ENCODE measurements around the gene VWA7.
A peak's percentile ranks its signal among the peaks of the same experiment; 100 is the strongest.

The VWA7 gene

DNA sequence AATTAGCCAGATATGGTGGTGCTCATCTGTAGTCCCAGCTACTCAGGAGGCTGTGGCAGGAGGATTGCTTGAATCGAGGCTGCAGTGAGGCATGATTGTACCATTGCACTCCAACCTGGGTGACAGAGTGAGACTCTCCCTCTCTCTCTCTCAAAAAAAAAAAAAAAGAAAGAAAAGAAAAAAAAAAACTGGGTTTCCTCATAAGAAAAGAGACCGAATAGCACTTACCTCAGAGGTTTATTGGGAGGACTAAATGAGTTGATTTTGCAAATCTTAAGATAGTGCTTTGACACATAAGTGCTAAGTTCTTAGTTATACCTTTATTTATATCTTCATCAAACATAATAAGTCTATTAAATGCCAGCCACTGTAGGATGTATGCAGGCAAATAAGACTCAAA is 6.3 kb downstream of the VWA7 start:
- H3K4me1 Mint-ChIP-seq = peaks cover 28% of the 10 kb centered on the region
- no peaks in the 10 kb centered on the region for H3K36me3 Mint-ChIP-seq
- H3K4me3 Mint-ChIP-seq = no peak overlapping the region
- no peaks in the 10 kb centered on the region for H3K9me3 Mint-ChIP-seq
- H3K27ac Mint-ChIP-seq = peak overlapping the region; percentile 51
- no peaks in the 10 kb centered on the region for H3K27me3 Mint-ChIP-seq

DNA sequence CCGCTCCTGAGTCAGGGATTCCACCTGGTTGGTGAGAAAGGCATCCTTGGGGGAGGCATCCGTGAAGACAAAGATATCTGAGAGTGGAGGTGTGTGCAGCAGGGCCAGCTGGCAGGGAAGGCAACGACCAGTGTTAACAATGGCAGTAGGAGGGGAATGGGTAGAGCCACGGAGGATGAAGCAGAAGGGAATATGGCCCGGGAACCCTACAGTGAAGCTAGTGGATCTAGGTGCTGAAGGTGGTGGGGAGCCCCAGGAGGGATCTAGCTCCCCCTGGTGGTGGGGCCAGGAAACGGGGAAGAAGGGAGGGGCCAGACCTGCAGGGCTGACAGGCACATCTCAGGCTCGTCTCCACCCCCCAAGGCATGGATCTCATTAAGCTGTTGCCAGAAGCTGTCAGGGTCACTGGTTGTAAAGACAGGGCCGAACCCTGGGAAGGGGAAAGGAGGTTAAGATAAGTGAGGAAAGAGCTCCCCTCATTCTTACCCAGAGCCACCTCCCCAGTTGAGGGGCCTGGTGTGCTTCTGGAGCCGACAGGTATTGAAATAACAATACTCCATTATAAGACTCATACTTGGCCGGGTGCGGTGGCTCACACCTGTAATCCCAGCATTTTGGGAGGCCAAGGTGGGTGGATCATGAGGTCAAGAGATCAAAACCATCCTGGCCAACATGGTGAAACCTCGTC is 7.3 kb downstream of the VWA7 start:
- Mint-ChIP-seq H3K4me1 (peaks cover 22% of the 10 kb centered on the region), H3K4me3 (peak overlapping the region; percentile 23), H3K27ac (no peak overlapping the region), H3K36me3 (no peaks in the 10 kb centered on the region), H3K27me3 (no peaks in the 10 kb centered on the region), H3K9me3 (no peaks in the 10 kb centered on the region)

DNA sequence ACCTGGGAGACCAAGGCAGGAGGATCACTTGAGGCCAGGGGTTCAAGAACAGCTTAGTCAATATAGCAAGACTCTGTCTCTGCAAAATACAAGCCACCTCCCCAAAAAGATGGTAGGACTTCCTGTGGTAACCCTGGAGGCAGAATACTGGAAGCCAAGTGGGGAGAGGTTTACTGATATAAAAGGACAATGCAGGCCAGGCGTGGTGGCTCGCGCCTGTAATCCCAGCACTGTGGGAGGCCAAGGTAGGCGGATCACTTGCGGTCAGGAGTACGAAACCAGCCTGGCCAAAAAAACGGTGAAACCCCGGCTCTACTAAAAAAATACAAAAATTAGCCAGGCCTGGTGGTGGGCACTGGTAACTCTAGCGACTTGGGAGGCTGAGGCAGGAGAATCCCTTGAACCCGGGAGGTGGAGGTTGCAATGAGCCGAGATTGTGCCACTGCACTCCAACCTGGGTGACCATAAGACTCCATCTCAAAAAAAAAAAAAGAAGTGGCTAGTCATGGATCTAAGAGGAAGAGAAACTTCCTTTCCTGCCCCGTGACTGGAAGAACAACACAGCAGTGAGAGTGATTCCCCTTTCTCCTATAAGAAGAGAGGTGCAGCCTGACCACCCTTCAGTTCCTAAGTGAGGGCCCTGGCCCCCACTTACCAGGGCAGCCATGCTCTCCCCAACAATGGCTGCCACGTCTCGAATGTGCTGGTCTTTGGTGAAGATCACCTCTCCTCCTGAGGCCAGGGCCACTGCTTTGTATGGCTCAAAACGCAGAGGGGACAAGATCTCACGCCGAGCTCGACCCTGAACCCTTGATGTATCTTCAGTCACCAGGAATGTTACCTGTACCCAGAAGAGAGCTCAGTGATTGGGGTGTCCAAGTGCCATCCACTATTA is 8.5 kb downstream of the VWA7 start:
- peaks cover 23% of the 10 kb centered on the region for H3K4me1 Mint-ChIP-seq
- no peak overlapping the region for H3K4me3 Mint-ChIP-seq
- H3K36me3 Mint-ChIP-seq = no peaks in the 10 kb centered on the region
- H3K27me3 Mint-ChIP-seq = no peaks in the 10 kb centered on the region
- H3K9me3 Mint-ChIP-seq = no peaks in the 10 kb centered on the region
- H3K27ac Mint-ChIP-seq = no peak overlapping the region

DNA sequence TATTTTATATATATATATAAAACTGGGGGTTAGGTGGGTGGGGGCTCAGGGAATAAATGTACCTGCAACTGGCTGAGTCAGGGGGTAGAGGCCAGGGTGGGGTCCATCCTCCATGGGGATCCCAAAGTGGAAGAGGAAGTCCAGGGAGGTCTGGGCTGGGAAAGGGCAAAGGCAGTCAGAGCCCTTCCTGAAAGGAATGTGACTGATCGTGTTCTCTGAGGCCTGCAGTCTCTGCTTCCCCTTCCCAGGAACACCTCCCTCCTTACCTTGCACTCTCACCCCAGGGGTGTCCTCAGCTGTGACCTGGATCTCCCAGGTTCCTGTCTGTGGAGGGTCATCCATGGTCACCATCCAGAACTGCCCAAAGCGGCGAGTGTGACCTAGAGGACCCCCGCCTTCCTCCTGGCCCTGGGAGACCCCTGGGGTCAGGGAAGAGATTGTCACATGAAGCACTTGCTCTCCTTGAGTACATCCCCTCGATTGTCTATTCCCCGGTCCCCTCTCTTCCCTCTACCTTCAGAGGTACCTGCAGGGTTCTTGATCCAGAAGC is 10.0 kb downstream of the VWA7 start:
- H3K27me3 Mint-ChIP-seq = no peaks in the 10 kb centered on the region
- H3K27ac Mint-ChIP-seq = no peak overlapping the region
- H3K9me3 Mint-ChIP-seq = no peaks in the 10 kb centered on the region
- H3K4me3 Mint-ChIP-seq = no peak overlapping the region
- peaks cover 2% of the 10 kb centered on the region for H3K36me3 Mint-ChIP-seq
- peaks cover 17% of the 10 kb centered on the region for H3K4me1 Mint-ChIP-seq

DNA sequence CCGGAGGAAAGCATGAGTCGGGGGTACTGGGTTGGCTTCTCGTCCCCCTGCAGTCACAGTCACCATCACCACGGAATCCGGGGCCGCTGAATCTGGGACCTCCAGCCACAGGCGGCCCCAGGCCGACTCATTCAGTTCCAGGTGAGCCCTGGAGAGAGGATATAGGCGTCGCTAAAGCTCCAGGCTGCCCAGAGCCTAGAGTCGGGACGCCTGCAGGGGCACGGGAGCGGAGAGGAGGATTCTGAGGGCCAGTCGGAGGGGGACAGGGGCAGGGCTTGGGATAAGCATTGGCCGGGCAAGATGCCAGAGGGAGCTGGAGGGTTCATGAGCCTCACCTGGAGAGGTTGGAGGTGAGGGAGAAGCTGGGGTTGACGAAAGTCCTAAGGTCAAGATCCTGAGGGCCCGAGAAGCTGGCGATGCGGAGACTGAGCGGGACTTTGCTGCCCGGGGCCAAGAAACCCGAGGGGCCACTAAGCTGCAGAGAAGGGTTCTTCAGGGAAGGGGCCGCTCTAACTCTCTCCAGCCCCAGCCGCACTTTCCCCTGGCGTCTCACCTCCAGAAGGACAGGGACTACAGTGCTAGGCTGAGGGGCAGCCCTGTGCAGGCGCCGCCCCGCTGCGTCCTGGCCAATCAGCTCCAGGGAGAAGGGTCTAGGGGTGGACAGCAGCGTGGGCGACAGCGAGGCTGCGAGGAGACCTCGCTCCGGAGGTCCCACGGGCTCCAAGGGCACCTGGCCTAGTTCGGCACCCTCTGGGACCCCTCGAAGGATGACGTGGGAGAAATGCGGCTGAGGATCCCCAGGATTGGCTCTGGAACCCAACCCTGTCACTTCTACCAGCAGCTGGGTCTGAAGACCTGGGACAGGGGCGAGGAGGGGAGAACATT is 11.0 kb downstream of the VWA7 start:
- Mint-ChIP-seq H3K4me3 (no peak overlapping the region), H3K36me3 (peaks cover 5% of the 10 kb centered on the region), H3K27ac (no peak overlapping the region), H3K9me3 (no peaks in the 10 kb centered on the region), H3K4me1 (peaks cover 12% of the 10 kb centered on the region), H3K27me3 (no peaks in the 10 kb centered on the region)

DNA sequence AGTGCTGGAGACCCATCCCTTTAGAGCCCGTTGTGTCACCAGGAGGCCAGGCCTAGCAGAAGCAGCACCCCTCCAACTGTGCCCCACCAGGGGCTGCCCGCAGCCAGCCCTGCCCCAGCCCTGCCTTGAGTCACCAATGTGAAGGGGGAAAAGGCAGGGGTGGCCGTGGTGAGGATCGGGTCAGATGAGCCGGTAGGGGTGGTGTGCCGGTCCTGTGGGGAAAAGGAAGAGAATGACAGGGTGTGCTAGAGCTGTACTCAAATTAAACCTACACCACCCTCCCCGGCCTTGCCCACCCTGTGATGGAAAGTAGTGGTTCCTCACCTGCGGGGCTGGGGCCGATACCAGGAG is 11.6 kb downstream of the VWA7 start:
- H3K27me3 Mint-ChIP-seq = no peaks in the 10 kb centered on the region
- H3K27ac Mint-ChIP-seq = no peak overlapping the region
- peaks cover 10% of the 10 kb centered on the region for H3K4me1 Mint-ChIP-seq
- H3K36me3 Mint-ChIP-seq = peaks cover 5% of the 10 kb centered on the region
- no peak overlapping the region for H3K4me3 Mint-ChIP-seq
- H3K9me3 Mint-ChIP-seq = no peaks in the 10 kb centered on the region

DNA sequence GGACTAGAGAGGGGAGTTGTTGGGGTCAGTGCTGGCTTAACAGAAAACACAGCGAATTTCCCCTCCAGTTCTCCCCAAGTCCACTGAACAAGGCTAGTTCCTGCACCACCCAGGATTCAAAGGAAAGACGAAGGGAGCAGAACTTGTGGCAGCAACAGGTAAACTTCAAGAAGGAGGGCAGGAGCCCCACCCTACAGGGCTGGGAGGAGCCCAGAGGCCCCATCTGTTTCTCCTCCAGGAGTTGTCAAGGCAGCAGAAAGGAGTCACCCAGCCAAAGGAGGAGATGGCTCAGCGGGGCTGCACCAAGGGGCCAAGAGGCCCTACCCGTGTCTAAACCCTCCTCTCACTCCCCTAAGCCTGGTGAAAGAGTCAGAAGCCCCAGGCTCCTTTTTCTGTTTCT is 12.9 kb downstream of the VWA7 start:
- peaks cover 13% of the 10 kb centered on the region for H3K36me3 Mint-ChIP-seq
- H3K4me3 Mint-ChIP-seq = no peak overlapping the region
- H3K9me3 Mint-ChIP-seq = no peaks in the 10 kb centered on the region
- no peak overlapping the region for H3K27ac Mint-ChIP-seq
- H3K27me3 Mint-ChIP-seq = no peaks in the 10 kb centered on the region
- H3K4me1 Mint-ChIP-seq = peaks cover 3% of the 10 kb centered on the region

DNA sequence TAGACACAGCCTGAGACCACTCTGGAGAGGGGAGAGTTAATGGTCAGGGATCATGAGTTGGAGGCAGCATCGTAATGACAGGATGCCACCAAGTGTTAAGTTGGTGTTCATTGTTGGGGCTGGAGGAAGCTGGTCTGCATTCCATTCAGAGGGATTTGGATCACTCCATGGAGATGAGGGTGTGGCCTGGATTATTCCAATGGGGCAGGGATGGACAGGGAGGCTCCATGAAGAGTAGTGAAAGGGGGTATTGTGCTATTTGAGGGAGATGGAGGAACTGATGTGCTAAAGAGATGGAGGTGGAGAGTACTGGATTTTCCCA is 13.5 kb downstream of the VWA7 start:
- H3K4me1 Mint-ChIP-seq = peaks cover 3% of the 10 kb centered on the region
- H3K9me3 Mint-ChIP-seq = no peaks in the 10 kb centered on the region
- H3K27me3 Mint-ChIP-seq = no peaks in the 10 kb centered on the region
- H3K27ac Mint-ChIP-seq = no peak overlapping the region
- H3K4me3 Mint-ChIP-seq = no peak overlapping the region
- peaks cover 15% of the 10 kb centered on the region for H3K36me3 Mint-ChIP-seq

DNA sequence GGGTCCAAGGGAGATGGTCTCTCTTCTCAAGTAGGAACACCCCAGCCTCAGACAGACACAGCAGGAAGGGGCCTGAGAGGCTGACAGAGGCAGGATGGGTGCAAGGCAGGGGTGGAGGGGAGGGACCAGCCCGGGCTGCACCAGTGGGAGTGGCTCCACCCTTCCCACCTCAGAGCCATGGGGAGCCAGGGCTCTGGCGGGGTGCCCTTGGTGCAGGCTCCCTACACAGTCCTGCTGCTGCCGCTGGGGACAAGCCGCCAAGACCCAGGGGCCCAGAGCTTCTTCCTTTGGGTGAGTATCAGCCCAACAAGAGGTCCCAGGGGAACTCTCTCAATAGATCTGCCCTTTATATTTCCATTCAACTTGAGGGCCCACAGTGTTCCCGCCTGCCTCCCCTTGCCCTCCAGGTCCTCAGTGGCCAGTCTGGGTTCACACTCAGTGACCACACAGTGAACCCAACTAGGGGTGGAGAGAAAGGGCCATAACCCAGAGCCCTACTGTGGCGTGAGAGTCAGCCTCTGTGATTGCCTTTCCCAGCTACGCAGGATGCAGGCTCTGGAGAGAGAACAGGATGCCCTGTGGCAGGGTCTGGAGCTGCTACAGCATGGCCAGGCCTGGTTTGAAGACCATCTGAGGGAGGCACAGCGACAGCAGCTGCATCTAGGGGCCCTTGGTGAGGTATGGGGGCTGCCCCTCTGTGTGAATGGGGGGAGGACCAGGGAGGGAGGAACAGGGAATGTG is 14.1 kb downstream of the VWA7 start:
- no peak overlapping the region for H3K27ac Mint-ChIP-seq
- no peaks in the 10 kb centered on the region for H3K9me3 Mint-ChIP-seq
- peaks cover 15% of the 10 kb centered on the region for H3K36me3 Mint-ChIP-seq
- peaks cover 3% of the 10 kb centered on the region for H3K4me1 Mint-ChIP-seq
- no peaks in the 10 kb centered on the region for H3K27me3 Mint-ChIP-seq
- no peak overlapping the region for H3K4me3 Mint-ChIP-seq

DNA sequence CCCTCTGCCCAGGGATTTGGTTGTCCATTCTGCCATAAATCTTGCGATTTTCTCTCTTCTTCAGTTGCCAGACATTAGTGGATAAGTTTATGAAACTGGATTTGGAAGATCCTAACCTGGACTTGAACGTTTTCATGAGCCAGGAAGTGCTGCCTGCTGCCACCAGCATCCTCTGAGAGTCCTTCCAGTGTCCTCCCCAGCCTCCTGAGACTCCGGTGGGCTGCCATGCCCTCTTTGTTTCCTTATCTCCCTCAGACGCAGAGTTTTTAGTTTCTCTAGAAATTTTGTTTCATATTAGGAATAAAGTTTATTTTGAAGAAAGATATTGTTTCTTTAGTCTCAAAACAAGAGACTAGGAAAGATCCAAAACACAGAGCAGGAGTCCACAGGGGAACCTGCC is 14.8 kb downstream of the VWA7 start, which contains the start of gene SAPCD1:
SAPCD1 (plus strand) TSS at position 301 of the 400 bp plus-strand sequence. CDS start 399 bp downstream, outside the sequence.
- no peaks in the 10 kb centered on the region for H3K27me3 Mint-ChIP-seq
- H3K36me3 Mint-ChIP-seq = peaks cover 15% of the 10 kb centered on the region
- no peak within 1 kb of the TSS for H3K4me3 Mint-ChIP-seq
- H3K4me1 Mint-ChIP-seq = peaks cover 3% of the 10 kb centered on the region
- H3K9me3 Mint-ChIP-seq = no peaks in the 10 kb centered on the region
- no peak within 1 kb of the TSS for H3K27ac Mint-ChIP-seq

DNA sequence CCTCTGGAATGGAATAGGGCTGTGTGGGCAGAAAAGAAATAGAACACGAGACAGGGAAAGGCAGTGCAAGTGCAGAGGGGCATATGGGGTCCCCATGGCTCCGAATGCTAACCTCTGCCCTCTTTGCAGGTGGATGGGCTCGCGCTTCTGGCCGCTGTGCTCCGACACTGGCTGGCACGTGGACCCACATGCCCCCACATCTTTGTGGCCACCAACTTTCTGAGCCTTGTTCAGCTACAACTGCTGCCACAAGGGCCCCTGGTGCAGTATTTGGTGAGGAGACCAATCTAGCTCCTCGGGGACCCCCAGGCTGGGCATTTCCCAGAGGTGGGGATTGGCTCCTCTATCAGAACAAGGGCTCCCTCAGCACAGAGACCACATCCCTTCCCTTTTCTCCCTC is 15.8 kb downstream of the VWA7 start:
- Mint-ChIP-seq H3K27me3 (no peaks in the 10 kb centered on the region), H3K4me3 (no peak overlapping the region), H3K4me1 (peaks cover 3% of the 10 kb centered on the region), H3K9me3 (no peaks in the 10 kb centered on the region), H3K36me3 (peaks cover 15% of the 10 kb centered on the region), H3K27ac (no peak overlapping the region)

DNA sequence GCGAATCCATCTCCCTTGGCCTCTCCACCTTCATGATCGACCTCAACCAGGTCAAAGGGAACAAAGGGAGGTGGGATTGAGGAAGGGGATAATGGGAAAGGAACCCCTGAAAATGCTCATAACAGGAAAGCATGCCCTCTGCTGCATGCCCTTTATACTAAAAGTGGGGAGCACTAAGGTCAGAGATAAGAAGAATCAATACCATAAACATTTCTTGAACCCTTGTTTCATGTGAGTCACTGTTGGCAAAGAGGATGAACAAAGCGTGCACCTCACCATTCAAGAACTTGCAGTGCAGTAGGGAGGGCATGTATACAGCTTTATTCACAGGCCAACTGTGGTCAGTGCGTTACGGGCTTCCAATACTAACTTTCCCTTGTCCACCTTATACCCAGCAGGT is 16.3 kb downstream of the VWA7 start:
- peaks cover 15% of the 10 kb centered on the region for H3K36me3 Mint-ChIP-seq
- H3K27me3 Mint-ChIP-seq = no peaks in the 10 kb centered on the region
- H3K4me3 Mint-ChIP-seq = no peak overlapping the region
- H3K9me3 Mint-ChIP-seq = no peaks in the 10 kb centered on the region
- H3K27ac Mint-ChIP-seq = no peak overlapping the region
- H3K4me1 Mint-ChIP-seq = peaks cover 3% of the 10 kb centered on the region

DNA sequence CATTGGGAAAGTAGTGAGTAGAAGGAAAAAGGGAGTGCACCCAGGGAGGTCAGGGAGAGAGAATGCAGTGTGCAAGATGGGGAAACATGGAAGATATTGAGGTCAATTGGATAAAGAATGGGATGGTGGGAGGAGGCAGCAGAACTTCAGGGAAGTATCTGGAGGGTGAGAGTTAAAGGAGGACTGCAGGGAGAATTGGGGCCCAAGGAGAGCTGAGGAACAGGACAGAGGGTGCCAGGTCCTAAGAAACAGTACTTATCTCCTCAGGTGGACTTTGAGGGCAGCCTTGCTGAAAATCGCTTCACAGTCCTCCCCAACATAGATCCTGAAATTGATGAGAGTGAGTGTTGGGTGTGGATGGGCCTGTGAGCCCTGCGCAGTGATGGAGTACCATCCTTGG is 18.8 kb downstream of the VWA7 start:
- H3K4me3 Mint-ChIP-seq = no peak overlapping the region
- H3K27me3 Mint-ChIP-seq = no peaks in the 10 kb centered on the region
- no peak overlapping the region for H3K27ac Mint-ChIP-seq
- peaks cover 15% of the 10 kb centered on the region for H3K36me3 Mint-ChIP-seq
- H3K9me3 Mint-ChIP-seq = no peaks in the 10 kb centered on the region
- no peaks in the 10 kb centered on the region for H3K4me1 Mint-ChIP-seq

DNA sequence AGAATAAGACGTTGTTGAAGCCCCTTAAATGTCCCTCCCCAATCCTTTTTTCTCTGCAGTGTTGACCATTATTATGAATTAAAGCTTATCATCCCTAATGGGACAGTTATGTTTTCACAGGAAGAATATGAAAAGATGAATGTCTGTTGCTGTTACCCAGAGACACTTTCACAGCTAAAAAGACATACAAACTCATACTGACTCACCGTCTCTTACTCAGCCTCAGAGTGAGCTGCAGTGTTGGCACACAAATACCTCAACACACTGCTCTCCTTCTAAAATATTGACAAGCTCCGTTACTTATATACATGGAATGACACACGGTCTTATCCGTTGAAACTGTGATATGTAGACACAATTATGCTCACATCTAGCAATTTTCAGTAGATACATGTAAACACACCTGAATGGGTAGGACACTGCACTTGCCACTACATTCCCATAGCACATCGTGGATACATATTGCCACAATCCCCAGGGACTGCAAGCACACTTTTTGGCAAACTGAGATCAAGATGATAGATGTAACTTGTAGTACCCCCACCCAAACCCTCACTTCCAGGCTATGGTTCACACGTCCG is 24.3 kb downstream of the VWA7 start:
- Mint-ChIP-seq H3K4me3 (no peak overlapping the region), H3K27ac (peak overlapping the region; percentile 43), H3K36me3 (no peaks in the 10 kb centered on the region), H3K4me1 (no peaks in the 10 kb centered on the region), H3K27me3 (no peaks in the 10 kb centered on the region), H3K9me3 (no peaks in the 10 kb centered on the region)
